Activated CD8-positive, alpha-beta T cell treated with anti-CD3 and anti-CD28 coated beads for 36 hours (primary cell): Measurements from ENCODE around the gene TRAF3IP3. TPM values are rescaled to one million over a fixed set of nuclear protein-coding genes. Genes with fewer than 3 reads are reported as not detected.

ENCODE experiments used
- ATAC-seq: fragments of 200-7000 bp; cut with Tn5 transposase; one replicate; pipeline ENCODE4 v1.10.0; 2021; ENCODE audit warnings: mild to moderate bottlenecking, moderate library complexity
- CTCF ChIA-PET: fragments of 350-600 bp; sonication (Branson Sonifier 250); formaldehyde crosslinking; loops from one replicate; lab custom pipeline; 2021; ENCODE audit warnings: antibody characterized with exemption; lab: Charles Lee
- POLR2A ChIA-PET: fragments of 350-600 bp; sonication (Branson Sonifier 250); formaldehyde crosslinking; loops from one replicate; lab custom pipeline; 2021; ENCODE audit warnings: antibody characterized with exemption; lab: Charles Lee
- DNase-seq: peaks from one replicate; pipeline ENCODE4 v3.0.0-alpha.2; 2020
- H3K27ac Mint-ChIP-seq: one replicate; pipeline ENCODE4 v1.8.0; 2021; ENCODE audit warnings: mild to moderate bottlenecking, mixed read lengths
- H3K27me3 Mint-ChIP-seq: one replicate; pipeline ENCODE4 v1.8.0; 2021; ENCODE audit warnings: mixed read lengths
- H3K36me3 Mint-ChIP-seq: one replicate; pipeline ENCODE4 v1.8.0; 2021; ENCODE audit warnings: low read depth, mixed read lengths
- H3K4me1 Mint-ChIP-seq: one replicate; pipeline ENCODE4 v1.8.0; 2021; ENCODE audit warnings: low read depth, mixed read lengths
- H3K4me3 Mint-ChIP-seq: one replicate; pipeline ENCODE4 v1.8.0; 2021; ENCODE audit warnings: mild to moderate bottlenecking, moderate library complexity, mixed read lengths
- H3K9me3 Mint-ChIP-seq: one replicate; pipeline ENCODE4 v1.8.0; 2021; ENCODE audit warnings: mixed read lengths
- CTCF ChIP-seq: fragments of 200-600 bp; IDR thresholded peaks from one replicate; pipeline ENCODE4 v1.8.0; 2022; ENCODE audit warnings: antibody characterized with exemption, mild to moderate bottlenecking
- intact Hi-C: fragments of 100-400 bp; cut with micrococcal nuclease; formaldehyde crosslinking; loops from one replicate; pipeline ENCODE4 v1.10.0; 2022
- total RNA-seq, 2 experiments: library from RNA; stranded (reverse); gene quantifications; one replicate each; pipeline ENCODE4 v1.2.3, GENCODE V29; 2021

The TRAF3IP3 gene
- total RNA-seq, 2 experiments from 2014 or later, result 194 TPM

GRCh38 chr1:209807509-209807908 is 51.7 kb downstream of the TRAF3IP3 start:
- ATAC-seq (no peak), DNase-seq (no peak)
- Mint-ChIP-seq H3K27me3 (peaks cover 3% of the 10 kb centered on the region), H3K4me1 (peaks cover 21% of the 10 kb centered on the region), H3K27ac (no peak overlapping the region), H3K36me3 (no peaks in the 10 kb centered on the region), H3K9me3 (no peaks in the 10 kb centered on the region), H3K4me3 (no peak overlapping the region)
- ChIA-PET CTCF (interaction anchor here (1.3 to 5.7 kb wide), 3 partner anchors 12 to 20 kb away, joined by 3 to 31 read pairs (median 4); no protein-coding TSS in a partner anchor), POLR2A (interaction anchor here (0.6 kb wide), 1 partner anchor 1589 kb away, joined by 3 read pairs; no protein-coding TSS in a partner anchor)
- intact Hi-C loops, result no loop called here
- no peak for TF ChIP-seq CTCF

GRCh38 chr1:209808059-209808581 is 52.3 kb downstream of the TRAF3IP3 start:
- Mint-ChIP-seq H3K36me3 (no peaks in the 10 kb centered on the region), H3K27ac (no peak overlapping the region), H3K4me3 (no peak overlapping the region), H3K27me3 (peaks cover 3% of the 10 kb centered on the region), H3K9me3 (no peaks in the 10 kb centered on the region), H3K4me1 (peaks cover 21% of the 10 kb centered on the region)
- no peak for TF ChIP-seq CTCF
- ChIA-PET POLR2A (interaction anchor here (0.6 to 1.2 kb wide), 3 partner anchors 11 to 30 kb away, joined by 3 to 4 read pairs (median 3); no protein-coding TSS in a partner anchor), CTCF (interaction anchor here (0.9 to 5.7 kb wide), 4 partner anchors 12 to 21 kb away, joined by 3 to 31 read pairs (median 4); partner anchors contain the start of gene UTP25)
- DNase-seq (no peak), ATAC-seq (no peak)
- intact Hi-C loops, result no loop called here

GRCh38 chr1:209809611-209810010 is 53.8 kb downstream of the TRAF3IP3 start:
- no peak overlapping the region for H3K4me3 Mint-ChIP-seq
- intact Hi-C loops, result no loop called here
- no peak for ATAC-seq
- ChIA-PET CTCF (interaction anchor here (5.7 kb wide), 1 partner anchor 13 kb away, joined by 31 read pairs; no protein-coding TSS in a partner anchor), POLR2A (no interaction called here)
- DNase-seq, result no peak
- no peaks in the 10 kb centered on the region for H3K36me3 Mint-ChIP-seq
- no peak for TF ChIP-seq CTCF
- H3K9me3 Mint-ChIP-seq, result no peaks in the 10 kb centered on the region
- no peaks in the 10 kb centered on the region for H3K27me3 Mint-ChIP-seq
- H3K4me1 Mint-ChIP-seq, result peaks cover 15% of the 10 kb centered on the region
- H3K27ac Mint-ChIP-seq, result no peak overlapping the region

GRCh38 chr1:209810783-209811182 is 54.9 kb downstream of the TRAF3IP3 start:
- no peak overlapping the region for H3K4me3 Mint-ChIP-seq
- H3K4me1 Mint-ChIP-seq, result peaks cover 15% of the 10 kb centered on the region
- no peaks in the 10 kb centered on the region for H3K27me3 Mint-ChIP-seq
- H3K36me3 Mint-ChIP-seq, result no peaks in the 10 kb centered on the region
- ChIA-PET CTCF (interaction anchor here (1.2 to 5.6 kb wide), 2 partner anchors 12 to 13 kb away, joined by 3 to 59 read pairs; no protein-coding TSS in a partner anchor), POLR2A (interaction anchor here (0.8 to 1.4 kb wide), 2 partner anchors 11 to 29 kb away, joined by 3 to 4 read pairs; no protein-coding TSS in a partner anchor)
- ATAC-seq (no peak), DNase-seq (no peak)
- no peak overlapping the region for H3K27ac Mint-ChIP-seq
- no peaks in the 10 kb centered on the region for H3K9me3 Mint-ChIP-seq
- TF ChIP-seq CTCF, result no peak
- intact Hi-C loops, result no loop called here

DNA sequence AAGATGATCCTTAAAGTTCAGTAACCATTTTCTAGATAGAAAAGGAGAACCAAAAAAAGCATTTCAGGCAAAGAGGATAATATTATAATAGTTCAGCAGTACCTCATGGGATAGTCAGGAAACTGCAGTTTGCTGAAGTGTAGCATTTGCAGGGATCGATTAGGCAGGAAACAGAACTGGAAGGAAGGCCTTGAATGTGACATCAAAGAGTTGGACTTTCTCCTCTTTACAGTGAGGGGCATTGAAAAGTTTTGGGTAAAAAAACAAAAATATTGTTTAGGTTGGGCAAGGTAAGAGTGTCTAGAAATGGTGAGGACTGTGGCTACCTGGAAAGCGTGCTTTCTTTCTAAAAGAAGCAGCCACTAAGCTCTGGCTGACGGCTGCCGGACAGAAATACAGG is 58.0 kb downstream of the TRAF3IP3 start:
- H3K27ac Mint-ChIP-seq, result no peak overlapping the region
- CTCF ChIA-PET, result interaction anchor here (4.7 to 5.6 kb wide), 2 partner anchors 9 to 13 kb away, joined by 24 to 59 read pairs; partner anchors contain the start of gene UTP25
- POLR2A ChIA-PET, result interaction anchor here (0.7 kb wide), 1 partner anchor 13 kb away, joined by 3 read pairs; no protein-coding TSS in a partner anchor

More for the DNA sequence above, 58.0 kb downstream of the TRAF3IP3 start:
- Mint-ChIP-seq H3K36me3 (no peaks in the 10 kb centered on the region), H3K9me3 (no peaks in the 10 kb centered on the region), H3K4me3 (no peak overlapping the region), H3K27me3 (peaks cover under 1% of the 10 kb centered on the region), H3K4me1 (peaks cover 12% of the 10 kb centered on the region)
- no peak for TF ChIP-seq CTCF
- intact Hi-C loops, result no loop called here
- no peak for ATAC-seq
- DNase-seq, result no peak
